H54 (cell line): ENCODE measurements around the gene TMPRSS15.

Experiments
- DNase-seq: peaks from one replicate; pipeline ENCODE4 v3.0.0; 2011; ENCODE audit warnings: low spot score, mixed read lengths; ENCODE audit not compliant: insufficient read length
- FAIRE-seq: peaks from 3 replicates; lab custom pipeline; 2011; peaks lifted over from hg19 to GRCh38; lab: Jason Lieb, UNC
- POLR2A ChIP-seq: IDR thresholded peaks from 2 replicates; pipeline ENCODE4 v1.6.1; 2011; ENCODE audit warnings: low read depth, mild to moderate bottlenecking, low read length

The TMPRSS15 gene

GRCh38 chr21:18245464-18245967, 158.1 kb downstream of the TMPRSS15 start:
- TF ChIP-seq POLR2A, result no peak
- DNase-seq (no peak), FAIRE-seq (no peak)

- no peak for TF ChIP-seq POLR2A
These were observed 158.7 kb downstream of the TMPRSS15 start, which contains the start of gene CHODL for GRCh38 chr21:18244671-18245463. TSS of gene CHODL (plus strand) at chr21:18244833. CDS start at chr21:18245224, 391 bp downstream.

GRCh38 chr21:18235545-18235944, 168.0 kb downstream of the TMPRSS15 start:
- DNase-seq, result no peak
- TF ChIP-seq POLR2A, result no peak
- no peak for FAIRE-seq

More at GRCh38 chr21:18244671-18245463, 158.7 kb downstream of the TMPRSS15 start, which contains the start of gene CHODL:
- DNase-seq, result no peak
- no peak for FAIRE-seq

GRCh38 chr21:18228060-18228739, 175.4 kb downstream of the TMPRSS15 start:
- TF ChIP-seq POLR2A, result no peak
- FAIRE-seq (no peak), DNase-seq (no peak)

- DNase-seq, result no peak
- no peak for FAIRE-seq
- TF ChIP-seq POLR2A, result no peak
These were observed 181.2 kb downstream of the TMPRSS15 start for GRCh38 chr21:18222346-18222745.

- FAIRE-seq (no peak), DNase-seq (no peak)
- no peak for TF ChIP-seq POLR2A
These were observed 183.1 kb downstream of the TMPRSS15 start for GRCh38 chr21:18220498-18220897.
